GM12878 (cell line): ENCODE measurements around the gene KLRB1. TPM values are rescaled to one million over a fixed set of nuclear protein-coding genes. Genes with fewer than 3 reads are reported as not detected.
"Not testable (repeated sequence)": the region's sequence is repeated elsewhere in the genome, so short reads cannot be mapped to it uniquely, and the experiment has no call there.

Experiments
- ATAC-seq: fragments of 200-7000 bp; cut with Tn5 transposase; 3 replicates; pipeline ENCODE4 v1.9.1; 2020; ENCODE audit warnings: mild to moderate bottlenecking, moderate library complexity
- BruUV-seq: library from RNA; stranded (reverse); fragments of 400-500 nt; replicated peaks from 2 replicates; lab custom pipeline; 2021; lab: Mats Ljungman, UMichigan
- CTCF ChIA-PET: fragments of 300-600 bp; sonication (Branson Sonifier 250); formaldehyde crosslinking; extraction: SDS; loops from one replicate; lab custom pipeline; 2021; ENCODE audit warnings: inconsistent platforms; lab: Yijun Ruan, JAX
- POLR2A ChIA-PET: fragments of 350-600 bp; formaldehyde crosslinking; extraction: SDS; loops from one replicate; lab custom pipeline; 2021; ENCODE audit warnings: inconsistent platforms; lab: Charles Lee
- RAD21 ChIA-PET: fragments of 300-600 bp; sonication (Branson Sonifier 250); formaldehyde crosslinking; loops from one replicate; lab custom pipeline; 2023; ENCODE audit warnings: antibody characterized with exemption; ENCODE audit not compliant: unreplicated experiment; lab: Charles Lee
- SMC1A ChIA-PET: fragments of 300-600 bp; sonication (Branson Sonifier 250); formaldehyde crosslinking; loops from one replicate; lab custom pipeline; 2023; ENCODE audit not compliant: unreplicated experiment, uncharacterized antibody; lab: Charles Lee
- DNase-seq: peaks from one replicate; pipeline ENCODE4 v3.0.0-alpha.2; 2011; ENCODE audit warnings: low read depth, low spot score
- FAIRE-seq: peaks from 3 replicates; lab custom pipeline; 2011; peaks lifted over from hg19 to GRCh38; lab: Jason Lieb, UNC
- H2AFZ ChIP-seq: 2 replicates; pipeline ENCODE4 v1.6.0; 2011; ENCODE audit warnings: low read depth, low read length, control low read depth; ENCODE audit not compliant: control insufficient read depth
- H3K27ac ChIP-seq: 2 replicates; pipeline ENCODE4 v1.5.1; 2011; ENCODE audit warnings: control low read depth; ENCODE audit not compliant: control insufficient read depth, insufficient read depth
- H3K27me3 ChIP-seq, 2 experiments: replicated peaks in 1 of 2; 2 replicates each; pipeline versions ENCODE4 v1.6.0 to v1.6.1; 2011; ENCODE audit warnings: low read length in 1 of 2; ENCODE audit not compliant: control insufficient read depth in 2 of 2, insufficient read depth in 2 of 2
- H3K36me3 ChIP-seq, 2 experiments: 2 replicates each; pipeline ENCODE4 v1.5.1; 2011; ENCODE audit warnings: low read length in 1 of 2; ENCODE audit not compliant: control insufficient read depth in 2 of 2, insufficient read depth in 2 of 2
- H3K4me1 ChIP-seq: 2 replicates; pipeline ENCODE4 v1.6.1; 2011; ENCODE audit warnings: mild to moderate bottlenecking, low read length, moderate library complexity, mixed read lengths; ENCODE audit not compliant: control insufficient read depth, insufficient read depth
- H3K4me2 ChIP-seq: 2 replicates; pipeline ENCODE4 v1.6.0; 2011; ENCODE audit warnings: control low read depth; ENCODE audit not compliant: control insufficient read depth, insufficient read depth
- H3K4me3 ChIP-seq: fragments of 200-600 bp; sonication (generic); 2 replicates; pipeline ENCODE4 v1.5.1; 2016
- H3K79me2 ChIP-seq: 2 replicates; pipeline ENCODE4 v1.6.0; 2011; ENCODE audit warnings: low read length; ENCODE audit not compliant: control insufficient read depth, insufficient read depth
- H3K9ac ChIP-seq: 2 replicates; pipeline ENCODE4 v1.8.0; 2011; ENCODE audit warnings: low read length, control low read depth, mixed read lengths; ENCODE audit not compliant: control insufficient read depth, insufficient read depth
- H3K9me3 ChIP-seq: replicated peaks from 3 replicates; pipeline ENCODE4 v1.5.1; 2011; ENCODE audit warnings: mild to moderate bottlenecking, low read length; ENCODE audit not compliant: control insufficient read depth, insufficient read depth
- H4K20me1 ChIP-seq: 2 replicates; pipeline ENCODE4 v1.6.0; 2011; ENCODE audit not compliant: control insufficient read depth, insufficient read depth
- BACH1 ChIP-seq: fragments of 450-650 bp; IDR thresholded peaks from 2 replicates; pipeline ENCODE4 v1.6.1; 2017; ENCODE audit warnings: mild to moderate bottlenecking, borderline replicate concordance
- ESRRA ChIP-seq: IDR thresholded peaks from 2 replicates; pipeline ENCODE4 v1.6.1; 2012; ENCODE audit warnings: mild to moderate bottlenecking, low read length, improper control_type of control experiment
- JUND ChIP-seq: IDR thresholded peaks from 2 replicates; pipeline ENCODE4 v1.6.1; 2012; ENCODE audit warnings: low read depth, mild to moderate bottlenecking, low read length, improper control_type of control experiment, moderate library complexity
- MEF2A ChIP-seq: IDR thresholded peaks from 2 replicates; pipeline ENCODE4 v1.6.1; 2011; ENCODE audit warnings: low read depth, mild to moderate bottlenecking, low read length, moderate library complexity; ENCODE audit not compliant: insufficient read depth
- POLR2AphosphoS5 ChIP-seq: IDR thresholded peaks from 2 replicates; pipeline ENCODE4 v1.6.1; 2011; ENCODE audit warnings: mild to moderate bottlenecking, low read length, inconsistent platforms
- RCOR1 ChIP-seq: conservative IDR thresholded peaks from 2 replicates; pipeline ENCODE4 v1.6.1; 2012; ENCODE audit warnings: low read depth, low read length, improper control_type of control experiment
- RUNX3 ChIP-seq: IDR thresholded peaks from 2 replicates; pipeline ENCODE4 v1.6.1; 2012; ENCODE audit warnings: low read length, inconsistent platforms
- SUPT20H ChIP-seq: IDR thresholded peaks from 2 replicates; pipeline ENCODE4 v1.6.1; 2011; ENCODE audit warnings: low read depth, mild to moderate bottlenecking, low read length, moderate library complexity, borderline replicate concordance; ENCODE audit not compliant: control insufficient read depth
- ZBED1 ChIP-seq: IDR thresholded peaks from 2 replicates; pipeline ENCODE4 v1.6.1; 2016; ENCODE audit warnings: borderline replicate concordance
- ZNF592 ChIP-seq: fragments of 450-650 bp; IDR thresholded peaks from 2 replicates; pipeline ENCODE4 v1.6.1; 2017; ENCODE audit warnings: mild to moderate bottlenecking, moderate library complexity
- WGBS: methylation state at CpG from one replicate; pipeline ENCODE4 v1.1.6; 2016; ENCODE audit warnings: low lambda C conversion rate; ENCODE audit not compliant: insufficient replicate concordance, insufficient coverage; ENCODE audit errors: missing lambda C conversion rate; 5-methylcytosine and 5-hydroxymethylcytosine counted together
- in situ Hi-C: fragments of 300-500 bp; cut with MboI; formaldehyde crosslinking; loops from 9 replicates; pipeline ENCODE4 v1.14.3; 2018; ENCODE audit warnings: mixed read lengths
- intact Hi-C: fragments of 100-400 bp; cut with micrococcal nuclease; formaldehyde crosslinking; loops from one replicate; pipeline ENCODE4 v1.14.2; 2022; ENCODE audit not compliant: unreplicated experiment
- polyA plus RNA-seq, 11 experiments: library from polyadenylated mRNA; depleted of rRNA in 4 of 11; unstranded in 6 of 11; stranded (reverse) in 5 of 11; fragments of >200 nt; fragmentation: Nextera tagmentation in 4 of 11; fragmentation: Illumina TruSeq in 1 of 11; extraction: Ambion mirVana in 4 of 11; extraction: Trizol in 1 of 11; gene quantifications; 1 replicate in 1 of 11; 2 replicates in 10 of 11; pipeline versions ENCODE4 v1.2.1 to v1.2.3, GENCODE V29; 2011 to 2016; ENCODE audit warnings: inconsistent platforms in 2 of 11, missing spikeins in 2 of 11, low read depth in 1 of 11
- total RNA-seq, 4 experiments: library from RNA; depleted of rRNA in 3 of 4; stranded (reverse); fragments of >200 nt in 3 of 4; fragmentation: Illumina TruSeq in 1 of 4; extraction: Trizol in 1 of 4; gene quantifications; 2 replicates each; pipeline versions ENCODE4 v1.2.1 to v1.2.3, GENCODE V29; 2013 to 2021

KLRB1 gene
- total and polyA plus RNA-seq, 10 of the 15 experiments (the other 5 are each of a cell fraction or from before 2014, with no cell fraction given), result not detected

- TF ChIP-seq BACH1 (no peak), ZNF592 (no peak), SUPT20H (no peak), ESRRA (no peak), MEF2A (no peak)
Measured at GRCh38 chr12:9625019-9625418, 17.3 kb upstream of the KLRB1 start (continued).

GRCh38 chr12:9619411-9620179 lies 11.9 kb upstream of the KLRB1 start:
- no peak overlapping the region for H3K4me3 ChIP-seq
- no peak overlapping the region for H3K27ac ChIP-seq
- H3K9ac ChIP-seq, result no peak overlapping the region
- ChIA-PET CTCF (no interaction called here), POLR2A (no interaction called here), SMC1A (no interaction called here), RAD21 (no interaction called here)
- peaks cover 15% of the 10 kb centered on the region for H3K4me1 ChIP-seq
- intact Hi-C loops (no loop called here), in situ Hi-C loops (no loop called here)
- H3K27me3 ChIP-seq, result no peaks in the 10 kb centered on the region
- no peak for ATAC-seq
- no TSS peak for BruUV-seq
- H2AFZ ChIP-seq, result no peak overlapping the region
- DNase-seq, result no peak
- H4K20me1 ChIP-seq, result no peaks in the 10 kb centered on the region
- peak; percentile 47 for FAIRE-seq
- no peaks in the 10 kb centered on the region for H3K79me2 ChIP-seq
- WGBS, result 77% methylated on average over 6 of the region's 6 CpGs
- H3K4me2 ChIP-seq, result no peak overlapping the region
- H3K36me3 ChIP-seq, result no peaks in the 10 kb centered on the region
- no peak for TF ChIP-seq RUNX3
- no peak for TF ChIP-seq POLR2AphosphoS5
- no peak for TF ChIP-seq JUND
- no peak for TF ChIP-seq ZBED1
- no peak for TF ChIP-seq RCOR1
- H3K9me3 ChIP-seq, result no peaks in the 10 kb centered on the region

GRCh38 chr12:9618906-9619305 lies 11.2 kb upstream of the KLRB1 start:
- H4K20me1 ChIP-seq, DNase-seq, intact Hi-C loops, SMC1A ChIA-PET, H3K9me3 ChIP-seq, H2AFZ ChIP-seq, RAD21 ChIA-PET, BruUV-seq, FAIRE-seq, H3K27me3 ChIP-seq, H3K4me3 ChIP-seq, ATAC-seq, H3K79me2 ChIP-seq, in situ Hi-C loops, CTCF ChIA-PET, H3K9ac ChIP-seq, POLR2A ChIA-PET, H3K27ac ChIP-seq, H3K36me3 ChIP-seq, H3K4me2 ChIP-seq: not testable (repeated sequence)
- 96% methylated on average over 1 of the region's 1 CpG for WGBS
- peaks cover 15% of the 10 kb centered on the region for H3K4me1 ChIP-seq
